GM12865 (cell line): ENCODE measurements around the gene ZNF444.
"Not testable (repeated sequence)": the region's sequence is repeated elsewhere in the genome, so short reads cannot be mapped to it uniquely, and the experiment has no call there.

ENCODE experiments used
- DNase-seq: peaks from one replicate; pipeline ENCODE4 v3.0.0; 2010; ENCODE audit warnings: low read depth
- H3K4me3 ChIP-seq: 2 replicates; pipeline ENCODE4 v1.5.1; 2011; ENCODE audit warnings: mild to moderate bottlenecking, low read depth, low read length, control low read depth
- CTCF ChIP-seq: IDR thresholded peaks from 2 replicates; pipeline ENCODE4 v1.5.1; 2011; ENCODE audit warnings: low read length, control low read depth, low read depth, inconsistent platforms; ENCODE audit not compliant: insufficient read depth; ENCODE audit errors: missing control alignments

Gene ZNF444

GRCh38 chr19:56148096-56148495 is 7.0 kb downstream of the ZNF444 start:
- DNase-seq, result no peak
- no peak for TF ChIP-seq CTCF
- no peak overlapping the region for H3K4me3 ChIP-seq

- not testable (repeated sequence) for DNase-seq, H3K4me3 ChIP-seq
Measured at GRCh38 chr19:56148955-56149655, 8.0 kb downstream of the ZNF444 start.

- H3K4me3 ChIP-seq, result no peak overlapping the region
- no peak for TF ChIP-seq CTCF
- DNase-seq, result no peak
Measured at GRCh38 chr19:56149656-56150038, 8.6 kb downstream of the ZNF444 start.

- no peak for DNase-seq
- no peak for TF ChIP-seq CTCF
- H3K4me3 ChIP-seq, result no peak overlapping the region
Measured at GRCh38 chr19:56150358-56150757, 9.3 kb downstream of the ZNF444 start.

- no peak for TF ChIP-seq CTCF
- no peak for DNase-seq
- no peak overlapping the region for H3K4me3 ChIP-seq
Measured at GRCh38 chr19:56152644-56153043, 11.6 kb downstream of the ZNF444 start.

- no peak overlapping the region for H3K4me3 ChIP-seq
- no peak for TF ChIP-seq CTCF
- DNase-seq, result no peak
Measured at GRCh38 chr19:56153507-56153906, 12.4 kb downstream of the ZNF444 start.

GRCh38 chr19:56155124-56155687 is 14.1 kb downstream of the ZNF444 start:
- no peak for DNase-seq
- TF ChIP-seq CTCF, result peak; percentile 22
- no peak overlapping the region for H3K4me3 ChIP-seq
